Right lobe of liver (tissue), 6 donors: ENCODE results near the gene ALDOA. TPM values are rescaled to one million over a fixed set of nuclear protein-coding genes. Genes with fewer than 3 reads are reported as not detected.
A peak's percentile ranks its signal among the peaks of the same experiment; 100 is the strongest.

Experiments
- ATAC-seq, 4 donors: fragments of 200-7000 bp; cut with Tn5 transposase; one replicate each; pipeline ENCODE4 v1.9.1; 2020; ENCODE audit warnings: mild to moderate bottlenecking in 4 of 4, moderate library complexity in 4 of 4
- DNase-seq, 3 donors: peaks; one replicate each; pipeline ENCODE4 v3.0.0-alpha.2; 2020
- H3K27ac ChIP-seq, 3 donors: fragments of 200-600 bp; one replicate each; pipeline ENCODE4 v1.8.0; 2022
- H3K27me3 ChIP-seq, 2 donors: fragments of 200-600 bp; one replicate each; pipeline ENCODE4 v1.8.0; 2022
- H3K36me3 ChIP-seq, 4 donors: fragments of 200-600 bp; sonication (generic) in 1 of 4; one replicate each; pipeline versions ENCODE4 v1.5.1 to v1.8.0; 2017 to 2022; ENCODE audit warnings: control low read depth in 1 of 4
- H3K4me1 ChIP-seq, 4 donors: fragments of 200-600 bp; sonication (generic) in 1 of 4; one replicate each; pipeline versions ENCODE4 v1.5.1 to v1.8.0; 2017 to 2022; ENCODE audit warnings: control low read depth in 1 of 4
- H3K4me3 ChIP-seq, 3 donors: fragments of 200-600 bp; one replicate each; pipeline ENCODE4 v1.8.0; 2022
- H3K9me3 ChIP-seq, 4 donors: fragments of 200-600 bp; sonication (generic) in 1 of 4; one replicate each; pipeline versions ENCODE4 v1.5.1 to v1.8.0; 2017 to 2022; ENCODE audit warnings: control low read depth in 1 of 4
- CTCF ChIP-seq, 4 donors: fragments of 200-600 bp in 3 of 4; fragments of 450-650 bp in 1 of 4; IDR thresholded peaks; one replicate each; pipeline versions ENCODE4 v1.5.1 to v1.8.0; 2016 to 2022; ENCODE audit warnings: antibody characterized with exemption in 4 of 4, mild to moderate bottlenecking in 2 of 4
- POLR2A ChIP-seq: fragments of 450-650 bp; IDR thresholded peaks from one replicate; pipeline ENCODE4 v1.6.1; 2017; ENCODE audit warnings: antibody characterized with exemption, mild to moderate bottlenecking
- WGBS: methylation state at CpG from one replicate; pipeline ENCODE4 v1.1.6; 2018; ENCODE audit warnings: low coverage, low lambda C conversion rate; ENCODE audit not compliant: insufficient coverage; ENCODE audit errors: missing lambda C conversion rate; 5-methylcytosine and 5-hydroxymethylcytosine counted together
- intact Hi-C, 2 donors: fragments of 100-400 bp; cut with DNase I; formaldehyde crosslinking; loops; one replicate each; pipeline versions ENCODE4 v1.11.2 to v1.14.1; 2022
- total RNA-seq, 6 experiments: library from RNA; depleted of rRNA in 2 of 6; stranded (reverse); fragments of >200 nt in 2 of 6; fragmentation: NEBNext Ultra II Directional in 3 of 6; extraction: Animal tissue kit (Norgen Biotek cat#: 25700) in 3 of 6; gene quantifications; one replicate each; pipeline versions ENCODE4 v1.1.0 to v1.2.4, GENCODE V29; 2016 to 2023
- donor health status: DM: no; HTN: yes; CAD: no.
- donor health status: DM: no; HTN: no; CAD: no.
- donor health status: DM: no; HTN: no; CAD: no.
- donor health status: DM: no; HTN: yes; CAD: no.
- donor health status: DM: no; HTN: yes; CAD: no.

The ALDOA gene
- total RNA-seq, 6 experiments from 2014 or later = 113 to 580 (median 345) TPM

- Histone ChIP-seq H3K4me3 (no peak overlapping the region), H3K27me3 (no peaks in the 10 kb centered on the region), H3K36me3 (peaks cover 0 to 24% (median 3%) of the 10 kb centered on the region in 4 donors), H3K27ac (no peak overlapping the region), H3K4me1 (peaks cover 0 to 22% (median 4%) of the 10 kb centered on the region in 4 donors), H3K9me3 (no peaks in the 10 kb centered on the region)
- DNase-seq = no peak
- intact Hi-C loops = no loop called here
- WGBS = 33% methylated on average over 4 of the region's 10 CpGs
- TF ChIP-seq CTCF (IDR thresholded peaks at IDR 0.05) (no peak), POLR2A (no peak)
- no peak for ATAC-seq
These were observed 22.8 kb downstream of the ALDOA start for GRCh38 chr16:30088237-30088831.

DNA sequence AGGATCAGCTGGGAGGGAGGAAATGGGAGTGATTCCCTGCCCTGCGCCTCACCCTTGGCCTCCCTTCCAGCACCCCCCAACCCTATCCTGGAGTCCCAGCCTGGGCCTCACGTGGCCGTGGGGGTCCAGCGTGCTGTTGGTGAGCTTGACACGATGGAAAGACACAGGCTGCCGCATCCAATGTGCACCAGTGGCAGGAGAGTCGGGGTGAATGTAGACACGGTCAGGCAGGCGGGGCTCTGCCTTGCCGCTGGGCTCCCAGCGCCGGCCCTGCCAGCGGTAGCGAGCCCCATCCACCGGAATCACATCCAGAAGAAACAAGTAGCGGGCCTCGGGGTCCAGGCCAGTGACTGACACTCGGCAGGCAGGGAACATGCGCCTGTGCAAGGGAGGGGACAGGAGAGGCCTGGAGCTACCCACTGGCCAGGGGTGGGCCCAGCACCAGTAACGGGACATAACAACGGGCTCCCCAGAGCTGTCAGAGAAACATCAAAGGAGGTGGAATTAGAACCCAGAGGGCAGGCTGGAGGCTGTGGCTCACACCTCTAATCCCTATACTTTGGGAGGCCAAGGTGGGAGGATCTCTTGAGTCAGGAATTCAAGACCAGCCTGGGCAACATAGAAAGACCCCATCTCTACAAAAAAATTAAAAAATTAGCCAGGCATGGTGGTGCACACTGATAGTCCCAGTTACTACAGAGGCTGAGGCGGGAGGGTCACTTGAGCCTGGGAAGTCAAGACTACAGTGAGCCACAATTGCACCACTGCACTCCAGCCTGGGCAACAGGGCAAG is 23.5 kb downstream of the ALDOA start:
- Histone ChIP-seq H3K4me3 (no peak overlapping the region), H3K27ac (no peak overlapping the region), H3K36me3 (peaks cover 0 to 21% (median 0%) of the 10 kb centered on the region in 4 donors), H3K9me3 (no peaks in the 10 kb centered on the region), H3K4me1 (peaks cover 0 to 22% (median 4%) of the 10 kb centered on the region in 4 donors), H3K27me3 (no peaks in the 10 kb centered on the region)
- no peak for TF ChIP-seq CTCF (IDR thresholded peaks at IDR 0.05)
- TF ChIP-seq POLR2A = no peak
- ATAC-seq (no peak), DNase-seq (no peak)
- intact Hi-C loops = no loop called here
- WGBS = 88% methylated on average over 14 of the region's 22 CpGs

GRCh38 chr16:30090610-30091331 is 25.2 kb downstream of the ALDOA start:
- no peaks in the 10 kb centered on the region for H3K9me3 ChIP-seq
- intact Hi-C loops = no loop called here
- H3K4me3 ChIP-seq = peak overlapping the region in 2 of 3 donors; percentile 60 to 68
- H3K36me3 ChIP-seq = peaks cover 0 to 11% (median 0%) of the 10 kb centered on the region in 4 donors
- no peaks in the 10 kb centered on the region for H3K27me3 ChIP-seq
- WGBS = 65% methylated on average over 7 of the region's 26 CpGs
- TF ChIP-seq POLR2A (no peak), CTCF (IDR thresholded peaks at IDR 0.05) (no peak)
- no peak for DNase-seq
- peak overlapping the region; percentile 58 to 86 (median 76) for H3K27ac ChIP-seq
- peaks cover 0 to 34% (median 4%) of the 10 kb centered on the region in 4 donors for H3K4me1 ChIP-seq
- no peak for ATAC-seq

DNA sequence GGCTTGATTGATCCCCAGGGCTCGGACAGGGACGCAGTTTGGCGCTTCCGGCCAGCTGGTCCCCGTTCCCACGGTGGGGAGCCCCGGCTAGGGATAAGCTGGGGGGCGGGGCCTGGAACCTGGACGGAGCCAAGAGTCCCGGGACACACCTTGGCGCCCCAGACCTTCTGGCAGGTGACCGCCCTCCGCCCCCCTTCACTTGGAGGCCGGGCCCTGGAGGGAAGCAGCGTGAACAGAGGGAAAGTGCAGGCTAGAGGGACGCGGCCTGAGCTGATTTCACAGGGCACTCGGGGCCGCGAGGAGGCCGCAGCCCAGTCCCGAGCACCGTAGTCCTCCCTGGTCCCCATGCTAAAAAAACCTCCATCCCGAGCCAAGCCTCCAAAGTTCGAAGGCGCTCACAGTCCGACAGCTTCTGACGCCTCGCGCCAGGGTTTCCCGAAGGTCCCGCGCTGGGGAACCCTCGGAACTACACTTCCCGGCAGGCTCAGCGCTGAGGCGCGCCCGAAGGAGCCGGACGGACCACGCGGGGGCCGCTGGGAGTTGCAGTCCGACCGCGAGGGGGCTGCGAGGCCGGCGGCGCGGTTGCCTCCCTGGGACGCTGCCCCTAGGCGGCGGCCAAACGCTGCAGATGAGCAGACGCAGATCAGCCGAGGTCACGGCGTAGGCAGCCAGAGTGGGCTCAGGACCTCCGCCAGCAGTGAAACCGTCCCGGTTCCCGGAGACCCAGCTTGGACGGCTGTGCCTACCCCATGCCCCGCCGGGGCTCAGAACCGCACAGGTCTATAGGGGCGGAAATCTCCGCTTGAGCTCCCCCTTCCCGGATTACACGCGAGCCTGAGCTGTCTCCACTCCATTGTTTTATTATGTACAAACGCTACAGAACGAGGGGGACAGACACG is 26.2 kb downstream of the ALDOA start, which contains the start of gene TBX6:
Gene TBX6, minus strand, starts transcription at position 451 of the 899 bp plus-strand sequence. CDS start 731 bp downstream, outside the sequence.
- ATAC-seq = peak; percentile 87 to 92 (median 89)
- peak; percentile 94 to 96 (median 95) for DNase-seq
- 0% methylated on average over 32 of the region's 76 CpGs for WGBS
- no peaks in the 10 kb centered on the region for H3K9me3 ChIP-seq
- TF ChIP-seq POLR2A = no peak
- TF ChIP-seq CTCF (IDR thresholded peaks at IDR 0.05) = peak; percentile 78 to 92 (median 82)
- intact Hi-C loops = no loop called here
- H3K36me3 ChIP-seq = peaks cover 0 to 11% (median 0%) of the 10 kb centered on the region in 4 donors
- peak within 1 kb of the TSS; percentile 51 to 68 (median 60) for H3K4me3 ChIP-seq
- H3K27me3 ChIP-seq = no peaks in the 10 kb centered on the region
- peak within 1 kb of the TSS; percentile 58 to 86 (median 76) for H3K27ac ChIP-seq
- H3K4me1 ChIP-seq = peaks cover 0 to 34% (median 4%) of the 10 kb centered on the region in 4 donors
